ENCODE results near the gene RIMS4. TPM values are rescaled to one million over a fixed set of nuclear protein-coding genes. Genes with fewer than 3 reads are reported as not detected.

RIMS4 gene
- total and polyA plus RNA-seq, 2 of the 13 experiments (the other 11 are each of a cell fraction or from before 2014, with no cell fraction given) = 0.01 to 0.07 TPM

GRCh38 chr20:44734938-44735337 is 75.4 kb downstream of the RIMS4 start:
- DNase-seq (ENCODE audit: low spot score) (no peak), FAIRE-seq (no peak), ATAC-seq (no peak)
- H3K9me3 ChIP-seq (ENCODE audit: low read length) = peaks cover 8% of the 10 kb centered on the region
- H3K27ac ChIP-seq (ENCODE audit: extremely low read length, insufficient read depth, low read length) = no peak overlapping the region
- H3K4me3 ChIP-seq (replicated peaks in 1 of 3; ENCODE audit: insufficient read depth in 1 of 3, low read depth in 2 of 3, low read length in 3 of 3) = no peak overlapping the region
- BruUV-seq (replicated peaks) = no TSS peak
- TF ChIP-seq ZNF747 (CRISPR knock-in tag; IDR thresholded peaks at IDR 0.05; ENCODE audit: borderline replicate concordance) (no peak), MNT (IDR thresholded peaks at IDR 0.05) (no peak), POLR2AphosphoS2 (IDR thresholded peaks at IDR 0.05; ENCODE audit: low read depth, low read length) (no peak), ZSCAN30 (CRISPR knock-in tag; IDR thresholded peaks at IDR 0.05) (no peak)
- TF ChIP-seq, protein P1, sequence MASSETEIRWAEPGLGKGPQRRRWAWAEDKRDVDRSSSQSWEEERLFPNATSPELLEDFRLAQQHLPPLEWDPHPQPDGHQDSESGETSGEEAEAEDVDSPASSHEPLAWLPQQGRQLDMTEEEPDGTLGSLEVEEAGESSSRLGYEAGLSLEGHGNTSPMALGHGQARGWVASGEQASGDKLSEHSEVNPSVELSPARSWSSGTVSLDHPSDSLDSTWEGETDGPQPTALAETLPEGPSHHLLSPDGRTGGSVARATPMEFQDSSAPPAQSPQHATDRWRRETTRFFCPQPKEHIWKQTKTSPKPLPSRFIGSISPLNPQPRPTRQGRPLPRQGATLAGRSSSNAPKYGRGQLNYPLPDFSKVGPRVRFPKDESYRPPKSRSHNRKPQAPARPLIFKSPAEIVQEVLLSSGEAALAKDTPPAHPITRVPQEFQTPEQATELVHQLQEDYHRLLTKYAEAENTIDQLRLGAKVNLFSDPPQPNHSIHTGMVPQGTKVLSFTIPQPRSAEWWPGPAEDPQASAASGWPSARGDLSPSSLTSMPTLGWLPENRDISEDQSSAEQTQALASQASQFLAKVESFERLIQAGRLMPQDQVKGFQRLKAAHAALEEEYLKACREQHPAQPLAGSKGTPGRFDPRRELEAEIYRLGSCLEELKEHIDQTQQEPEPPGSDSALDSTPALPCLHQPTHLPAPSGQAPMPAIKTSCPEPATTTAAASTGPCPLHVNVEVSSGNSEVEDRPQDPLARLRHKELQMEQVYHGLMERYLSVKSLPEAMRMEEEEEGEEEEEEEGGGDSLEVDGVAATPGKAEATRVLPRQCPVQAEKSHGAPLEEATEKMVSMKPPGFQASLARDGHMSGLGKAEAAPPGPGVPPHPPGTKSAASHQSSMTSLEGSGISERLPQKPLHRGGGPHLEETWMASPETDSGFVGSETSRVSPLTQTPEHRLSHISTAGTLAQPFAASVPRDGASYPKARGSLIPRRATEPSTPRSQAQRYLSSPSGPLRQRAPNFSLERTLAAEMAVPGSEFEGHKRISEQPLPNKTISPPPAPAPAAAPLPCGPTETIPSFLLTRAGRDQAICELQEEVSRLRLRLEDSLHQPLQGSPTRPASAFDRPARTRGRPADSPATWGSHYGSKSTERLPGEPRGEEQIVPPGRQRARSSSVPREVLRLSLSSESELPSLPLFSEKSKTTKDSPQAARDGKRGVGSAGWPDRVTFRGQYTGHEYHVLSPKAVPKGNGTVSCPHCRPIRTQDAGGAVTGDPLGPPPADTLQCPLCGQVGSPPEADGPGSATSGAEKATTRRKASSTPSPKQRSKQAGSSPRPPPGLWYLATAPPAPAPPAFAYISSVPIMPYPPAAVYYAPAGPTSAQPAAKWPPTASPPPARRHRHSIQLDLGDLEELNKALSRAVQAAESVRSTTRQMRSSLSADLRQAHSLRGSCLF (CRISPR knock-in tag; IDR thresholded peaks at IDR 0.05; ENCODE audit: borderline replicate concordance) = no peak
- no peak overlapping the region for H3K4me2 ChIP-seq (ENCODE audit: low read depth, low read length)
- 0 out of 5 replicates have a peak, but pooled peaks cover 0 to 3% of the 10 kb centered on the region in 2 experiments for H3K27me3 ChIP-seq (ENCODE audit: control insufficient read depth in 1 of 2, insufficient read depth in 2 of 2, low read length in 2 of 2)
- peaks cover 14% of the 10 kb centered on the region for H3K4me1 ChIP-seq (ENCODE audit: insufficient read depth, low read length)
- intact Hi-C loops (cut with micrococcal nuclease; ENCODE audit: unreplicated experiment) = no loop called here
- WGBS (ENCODE audit: low lambda C conversion rate) = 47% methylated on average over 3 of the region's 3 CpGs
- no peaks in the 10 kb centered on the region for H4K20me1 ChIP-seq (ENCODE audit: insufficient read depth, low read length)
- H3K9ac ChIP-seq (ENCODE audit: insufficient read depth, low read depth, low read length) = no peak overlapping the region
- in situ Hi-C loops (cut with HindIII; ENCODE audit: extremely low pct_ligation_motif_present, low pct_unique_long_range_greater_than_20kb) = loop anchor here (5.0 kb wide), 1 partner anchor 48 kb away; no protein-coding TSS in a partner anchor
- ChIA-PET POLR2A (no interaction called here), CTCF (ENCODE audit: low intra/inter-chr PET ratio, low total read pairs) (interaction anchor here (5.5 kb wide), 1 partner anchor 50 kb away, joined by 170 read pairs; no protein-coding TSS in a partner anchor)
- no peaks in the 10 kb centered on the region for H3K79me2 ChIP-seq (ENCODE audit: insufficient read depth, low read length)
- H3K36me3 ChIP-seq (replicated peaks in 1 of 2; ENCODE audit: control insufficient read depth in 1 of 2, insufficient read depth in 2 of 2, low read length in 2 of 2) = no peaks in the 10 kb centered on the region
- H2AFZ ChIP-seq (ENCODE audit: low read length) = no peak overlapping the region
